ENCODE results near the gene NDOR1. TPM values are rescaled to one million over a fixed set of nuclear protein-coding genes. Genes with fewer than 3 reads are reported as not detected.

The NDOR1 gene
- total RNA-seq, 1 donor from 2014 or later, result 39.4 TPM

DNA sequence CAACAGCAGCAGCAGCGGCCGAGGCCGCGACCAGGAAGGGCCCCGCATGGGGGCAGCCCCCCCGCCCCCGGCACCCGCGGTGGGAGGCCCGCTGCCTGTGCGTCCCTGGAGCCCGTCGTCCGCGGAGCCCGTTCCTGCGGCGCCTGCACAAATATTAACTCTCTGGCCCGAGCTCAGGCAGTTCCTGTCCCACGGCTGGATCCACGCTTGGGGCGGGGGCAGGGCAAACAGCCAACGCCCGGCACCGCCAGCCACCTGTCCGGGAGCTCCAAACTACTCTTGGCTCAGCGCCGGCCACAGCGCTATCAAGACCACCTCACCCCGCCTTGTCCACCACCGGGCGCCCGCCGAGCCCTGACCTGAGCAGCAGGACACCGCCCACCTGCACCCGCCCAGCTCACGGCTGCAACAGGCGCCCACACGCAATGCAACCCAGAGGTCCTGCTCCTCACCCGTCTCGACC, 35.6 kb upstream of the NDOR1 start, which contains the start of gene LRRC26:
Gene LRRC26 (minus strand): TSS at position 156 of the 463 bp plus-strand sequence. CDS start 108 bp downstream, at position 48.
- TF ChIP-seq, protein P1, sequence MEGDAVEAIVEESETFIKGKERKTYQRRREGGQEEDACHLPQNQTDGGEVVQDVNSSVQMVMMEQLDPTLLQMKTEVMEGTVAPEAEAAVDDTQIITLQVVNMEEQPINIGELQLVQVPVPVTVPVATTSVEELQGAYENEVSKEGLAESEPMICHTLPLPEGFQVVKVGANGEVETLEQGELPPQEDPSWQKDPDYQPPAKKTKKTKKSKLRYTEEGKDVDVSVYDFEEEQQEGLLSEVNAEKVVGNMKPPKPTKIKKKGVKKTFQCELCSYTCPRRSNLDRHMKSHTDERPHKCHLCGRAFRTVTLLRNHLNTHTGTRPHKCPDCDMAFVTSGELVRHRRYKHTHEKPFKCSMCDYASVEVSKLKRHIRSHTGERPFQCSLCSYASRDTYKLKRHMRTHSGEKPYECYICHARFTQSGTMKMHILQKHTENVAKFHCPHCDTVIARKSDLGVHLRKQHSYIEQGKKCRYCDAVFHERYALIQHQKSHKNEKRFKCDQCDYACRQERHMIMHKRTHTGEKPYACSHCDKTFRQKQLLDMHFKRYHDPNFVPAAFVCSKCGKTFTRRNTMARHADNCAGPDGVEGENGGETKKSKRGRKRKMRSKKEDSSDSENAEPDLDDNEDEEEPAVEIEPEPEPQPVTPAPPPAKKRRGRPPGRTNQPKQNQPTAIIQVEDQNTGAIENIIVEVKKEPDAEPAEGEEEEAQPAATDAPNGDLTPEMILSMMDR (conservative IDR thresholded peaks at IDR 0.05), result no peak
- Mint-ChIP-seq H3K27ac (ENCODE audit: unreplicated experiment) (no peak within 1 kb of the TSS), H3K36me3 (ENCODE audit: low read depth) (no peaks in the 10 kb centered on the region), H3K4me1 (no peaks in the 10 kb centered on the region), H3K27me3 (ENCODE audit: low read depth) (peaks cover 84% of the 10 kb centered on the region), H3K4me3 (peak within 1 kb of the TSS; percentile 57), H3K9me3 (no peaks in the 10 kb centered on the region)
- no peak for DNase-seq (ENCODE audit: low read depth, low spot score)

DNA sequence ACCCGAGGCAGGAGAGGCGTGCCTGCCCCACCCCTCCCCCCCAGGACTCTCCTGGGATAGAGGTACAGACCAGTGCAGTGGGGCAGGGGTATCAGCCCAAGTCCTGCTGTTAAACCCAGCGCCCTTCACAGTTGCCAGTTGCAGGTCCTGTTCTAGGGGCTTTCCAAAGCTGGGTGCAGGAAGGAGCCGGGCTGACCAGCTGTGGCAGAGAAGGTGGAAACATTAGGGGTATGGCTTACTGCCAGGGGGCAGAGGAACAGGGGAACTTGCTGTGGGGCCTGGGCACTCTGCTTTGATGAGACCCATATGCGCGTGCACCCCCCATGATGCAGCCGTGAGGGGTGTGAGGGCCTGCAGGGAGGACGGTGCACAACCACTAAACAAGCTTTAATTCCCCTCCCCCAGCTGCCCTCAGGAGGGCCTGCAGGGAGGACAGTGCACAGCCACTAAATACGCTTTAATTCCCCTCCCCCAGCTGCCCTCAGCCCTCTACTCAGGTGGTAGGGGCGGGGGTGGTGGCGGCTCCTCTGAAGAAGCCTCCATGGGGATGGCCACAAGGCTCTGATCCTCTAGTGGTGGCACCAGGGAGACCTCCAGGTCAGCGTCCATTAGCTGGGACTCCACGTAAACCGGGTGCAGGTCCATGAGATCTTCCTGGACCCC, 34.9 kb upstream of the NDOR1 start:
- Mint-ChIP-seq H3K27me3 (ENCODE audit: low read depth) (peaks cover 83% of the 10 kb centered on the region), H3K36me3 (ENCODE audit: low read depth) (no peaks in the 10 kb centered on the region), H3K9me3 (no peaks in the 10 kb centered on the region), H3K4me1 (no peaks in the 10 kb centered on the region), H3K4me3 (no peak overlapping the region), H3K27ac (ENCODE audit: unreplicated experiment) (no peak overlapping the region)
- DNase-seq (ENCODE audit: low read depth, low spot score), result no peak
- TF ChIP-seq, protein P1 (conservative IDR thresholded peaks at IDR 0.05), result no peak

DNA sequence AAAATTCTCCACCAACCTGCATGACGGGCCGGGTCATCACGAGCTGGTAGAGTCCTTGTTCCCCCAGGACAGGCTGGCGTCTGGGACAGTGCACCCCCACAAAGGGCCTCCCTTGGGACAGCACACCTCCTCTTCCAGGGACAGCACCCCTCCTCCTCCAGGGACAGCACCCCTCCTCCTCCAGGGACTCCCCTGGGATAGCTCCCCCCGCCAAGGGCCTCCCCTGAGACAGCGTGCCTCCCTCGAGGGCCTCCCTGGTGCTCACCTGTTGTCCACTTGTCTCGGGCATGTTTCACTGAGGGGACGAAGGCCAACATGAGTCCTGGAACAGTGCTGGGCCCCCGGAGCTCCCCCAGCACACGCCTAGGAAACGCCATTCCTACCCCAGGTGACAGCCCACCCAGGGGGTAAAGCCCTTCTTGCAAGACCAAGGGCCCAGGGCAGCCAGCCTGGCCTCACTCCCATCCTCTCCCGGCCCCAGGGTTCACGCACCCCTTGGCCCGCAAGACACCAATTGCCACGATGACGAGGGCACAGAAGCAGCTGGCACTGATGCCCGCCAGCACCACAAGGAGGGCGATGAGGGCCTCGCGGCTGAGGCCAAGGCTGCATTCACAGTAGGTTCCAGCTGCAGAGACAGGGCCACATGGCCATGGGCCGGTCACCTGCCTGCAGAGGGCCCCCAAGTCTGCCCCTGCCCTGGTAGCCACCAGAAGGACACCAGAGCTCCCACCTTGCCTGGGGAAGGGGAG, 34.2 kb upstream of the NDOR1 start:
- H3K9me3 Mint-ChIP-seq, result no peaks in the 10 kb centered on the region
- DNase-seq (ENCODE audit: low read depth, low spot score), result no peak
- H3K36me3 Mint-ChIP-seq (ENCODE audit: low read depth), result no peaks in the 10 kb centered on the region
- peaks cover 81% of the 10 kb centered on the region for H3K27me3 Mint-ChIP-seq (ENCODE audit: low read depth)
- H3K4me1 Mint-ChIP-seq, result no peaks in the 10 kb centered on the region
- H3K27ac Mint-ChIP-seq (ENCODE audit: unreplicated experiment), result no peak overlapping the region
- TF ChIP-seq, protein P1 (conservative IDR thresholded peaks at IDR 0.05), result no peak
- H3K4me3 Mint-ChIP-seq, result no peak overlapping the region

DNA sequence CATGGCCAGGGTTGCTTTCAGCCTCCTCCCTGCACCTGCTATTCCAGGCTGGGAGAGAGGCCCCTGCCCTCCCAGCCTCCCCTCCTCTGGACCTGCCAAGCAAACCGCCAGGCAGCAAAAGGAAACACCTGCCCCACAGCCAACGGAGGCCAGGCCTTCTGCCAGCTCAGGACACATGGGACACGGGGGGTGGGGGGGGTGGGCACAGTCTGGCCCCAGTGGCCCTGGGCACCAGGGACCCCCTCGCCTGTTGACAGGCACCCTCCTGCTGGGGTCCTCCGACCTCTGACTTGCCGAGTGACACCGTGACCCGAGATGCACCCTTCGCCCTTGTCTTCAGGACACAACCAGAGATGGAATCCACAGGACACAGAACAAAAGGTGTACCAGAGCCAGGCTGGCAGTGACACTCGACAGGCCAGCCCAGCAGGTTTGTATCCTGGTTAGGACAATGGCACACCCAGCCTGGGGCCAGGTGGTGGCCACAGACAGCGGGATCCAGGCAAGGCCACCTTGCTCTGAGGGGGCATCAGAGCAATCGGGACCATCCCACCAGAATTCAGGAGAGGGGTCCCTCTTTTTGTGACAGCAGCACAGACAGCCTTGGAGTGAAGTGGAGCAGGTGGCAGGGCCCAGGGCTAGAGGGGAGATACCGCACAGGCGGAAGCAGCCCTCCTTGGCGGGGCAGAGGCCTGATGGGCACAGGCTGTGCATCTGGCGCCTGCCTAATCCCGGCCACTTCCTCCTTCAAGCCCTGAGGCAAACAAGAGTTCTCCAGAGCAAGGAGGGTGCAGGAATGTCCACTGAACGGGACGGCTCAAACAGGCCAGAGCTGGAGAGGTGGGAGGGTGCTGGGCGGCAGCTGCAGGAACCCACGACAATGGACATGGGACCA, 32.4 kb upstream of the NDOR1 start:
- no peak for DNase-seq (ENCODE audit: low read depth, low spot score)
- Mint-ChIP-seq H3K4me1 (no peaks in the 10 kb centered on the region), H3K27me3 (ENCODE audit: low read depth) (peaks cover 74% of the 10 kb centered on the region), H3K36me3 (ENCODE audit: low read depth) (peaks cover 2% of the 10 kb centered on the region), H3K27ac (ENCODE audit: unreplicated experiment) (no peak overlapping the region), H3K4me3 (no peak overlapping the region), H3K9me3 (no peaks in the 10 kb centered on the region)
- TF ChIP-seq, protein P1 (conservative IDR thresholded peaks at IDR 0.05), result no peak
